GM12878 (cell line): ENCODE measurements around the gene FDX2. TPM values are rescaled to one million over a fixed set of nuclear protein-coding genes. Genes with fewer than 3 reads are reported as not detected.
A peak's percentile ranks its signal among the peaks of the same experiment; 100 is the strongest.

Experiments used
- BACH1 ChIP-seq: fragments of 450-650 bp; IDR thresholded peaks from 2 replicates; pipeline ENCODE4 v1.6.1; 2017; ENCODE audit warnings: mild to moderate bottlenecking, borderline replicate concordance
- CBX5 ChIP-seq: sonication (generic); IDR thresholded peaks from 2 replicates; pipeline ENCODE4 v1.6.1; 2016; ENCODE audit warnings: low read depth, moderate library complexity, mild to moderate bottlenecking, inconsistent platforms
- CREB1 ChIP-seq: IDR thresholded peaks from 2 replicates; pipeline ENCODE4 v1.6.1; 2012; ENCODE audit warnings: low read depth, mild to moderate bottlenecking, inconsistent platforms
- ESRRA ChIP-seq: IDR thresholded peaks from 2 replicates; pipeline ENCODE4 v1.6.1; 2012; ENCODE audit warnings: mild to moderate bottlenecking, low read length, improper control_type of control experiment
- IKZF1 ChIP-seq: fragments of 450-650 bp; conservative IDR thresholded peaks from 2 replicates; pipeline ENCODE4 v1.6.1; 2017; ENCODE audit warnings: antibody characterized with exemption, mild to moderate bottlenecking
- IKZF2 ChIP-seq, 2 experiments: fragments of 450-650 bp; IDR thresholded peaks; 2 replicates each; pipeline ENCODE4 v1.6.1; 2017; ENCODE audit warnings: mild to moderate bottlenecking in 2 of 2, moderate library complexity in 2 of 2
- NR2F1 ChIP-seq: fragments of 450-650 bp; conservative IDR thresholded peaks from 2 replicates; pipeline ENCODE4 v1.6.1; 2017; ENCODE audit warnings: mild to moderate bottlenecking
- POU2F2 ChIP-seq: IDR thresholded peaks from 3 replicates; pipeline ENCODE4 v1.6.1; 2011; ENCODE audit warnings: low read depth, mild to moderate bottlenecking, low read length, borderline replicate concordance
- RAD21 ChIP-seq: IDR thresholded peaks from 2 replicates; pipeline ENCODE4 v1.6.1; 2011; ENCODE audit warnings: mild to moderate bottlenecking, low read depth, low read length, moderate library complexity; ENCODE audit not compliant: insufficient read depth
- RB1 ChIP-seq: fragments of 450-650 bp; formaldehyde crosslinking; IDR thresholded peaks from 2 replicates; pipeline ENCODE4 v1.6.1; 2017; ENCODE audit warnings: mild to moderate bottlenecking, borderline replicate concordance
- RCOR1 ChIP-seq: conservative IDR thresholded peaks from 2 replicates; pipeline ENCODE4 v1.6.1; 2012; ENCODE audit warnings: low read depth, low read length, improper control_type of control experiment
- SMARCA5 ChIP-seq: fragments of 450-650 bp; IDR thresholded peaks from 2 replicates; pipeline ENCODE4 v1.6.1; 2017; ENCODE audit warnings: mild to moderate bottlenecking
- SMC3 ChIP-seq: IDR thresholded peaks from 2 replicates; pipeline ENCODE4 v1.6.1; 2011; ENCODE audit warnings: low read length, improper control_type of control experiment, borderline replicate concordance
- SP1 ChIP-seq: IDR thresholded peaks from one replicate; pipeline ENCODE4 v1.6.1; 2011; ENCODE audit warnings: low read depth, low read length
- TARDBP ChIP-seq: IDR thresholded peaks from 2 replicates; pipeline ENCODE4 v1.6.1; 2016; ENCODE audit warnings: borderline replicate concordance
- WRNIP1 ChIP-seq: IDR thresholded peaks from 2 replicates; pipeline ENCODE4 v1.6.1; 2011; ENCODE audit warnings: low read depth, low read length, improper control_type of control experiment, borderline replicate concordance
- ZNF217 ChIP-seq: fragments of 450-650 bp; IDR thresholded peaks from 2 replicates; pipeline ENCODE4 v1.6.1; 2017; ENCODE audit warnings: antibody characterized with exemption, mild to moderate bottlenecking
- ZNF24 ChIP-seq: fragments of 450-650 bp; IDR thresholded peaks from 2 replicates; pipeline ENCODE4 v1.6.1; 2017; ENCODE audit warnings: antibody characterized with exemption, mild to moderate bottlenecking
- polyA plus RNA-seq, 11 experiments: library from polyadenylated mRNA; depleted of rRNA in 4 of 11; unstranded in 6 of 11; stranded (reverse) in 5 of 11; fragments of >200 nt; fragmentation: Nextera tagmentation in 4 of 11; fragmentation: Illumina TruSeq in 1 of 11; extraction: Ambion mirVana in 4 of 11; extraction: Trizol in 1 of 11; gene quantifications; 1 replicate in 1 of 11; 2 replicates in 10 of 11; pipeline versions ENCODE4 v1.2.1 to v1.2.3, GENCODE V29; 2011 to 2016; ENCODE audit warnings: inconsistent platforms in 2 of 11, missing spikeins in 2 of 11, low read depth in 1 of 11
- total RNA-seq, 4 experiments: library from RNA; depleted of rRNA in 3 of 4; stranded (reverse); fragments of >200 nt in 3 of 4; fragmentation: Illumina TruSeq in 1 of 4; extraction: Trizol in 1 of 4; gene quantifications; 2 replicates each; pipeline versions ENCODE4 v1.2.1 to v1.2.3, GENCODE V29; 2013 to 2021
- TF ChIP-seq, protein P1 (sequence below): fragments of 450-650 bp; IDR thresholded peaks from 2 replicates; pipeline ENCODE4 v1.6.1; 2017; ENCODE audit warnings: borderline replicate concordance
- TF ChIP-seq, protein P2 (sequence below): IDR thresholded peaks from 2 replicates; pipeline ENCODE4 v1.6.1; 2012; ENCODE audit warnings: low read depth, low read length, improper control_type of control experiment
- TF ChIP-seq, protein P3 (sequence below): IDR thresholded peaks from 2 replicates; pipeline ENCODE4 v1.6.1; 2011; ENCODE audit warnings: borderline replicate concordance, low read depth, mild to moderate bottlenecking, moderate library complexity, low read length; ENCODE audit not compliant: insufficient read depth, poor library complexity, severe bottlenecking
- TF ChIP-seq, protein P4 (sequence below), 3 experiments: IDR thresholded peaks in 2 of 3; conservative IDR thresholded peaks in 1 of 3; 2 replicates each; pipeline ENCODE4 v1.5.1; 2011; ENCODE audit warnings: low read depth in 3 of 3, low read length in 3 of 3, mild to moderate bottlenecking in 3 of 3, control low read depth in 2 of 3, moderate library complexity in 2 of 3, inconsistent platforms in 1 of 3, mixed read lengths in 1 of 3; ENCODE audit not compliant: control insufficient read depth in 2 of 3, insufficient read depth in 1 of 3; ENCODE audit errors: extremely low read depth in 1 of 3

FDX2 gene
- total and polyA plus RNA-seq, 10 of the 15 experiments (the other 5 are each of a cell fraction or from before 2014, with no cell fraction given) = 1.4 to 50.4 (median 24.7) TPM

DNA sequence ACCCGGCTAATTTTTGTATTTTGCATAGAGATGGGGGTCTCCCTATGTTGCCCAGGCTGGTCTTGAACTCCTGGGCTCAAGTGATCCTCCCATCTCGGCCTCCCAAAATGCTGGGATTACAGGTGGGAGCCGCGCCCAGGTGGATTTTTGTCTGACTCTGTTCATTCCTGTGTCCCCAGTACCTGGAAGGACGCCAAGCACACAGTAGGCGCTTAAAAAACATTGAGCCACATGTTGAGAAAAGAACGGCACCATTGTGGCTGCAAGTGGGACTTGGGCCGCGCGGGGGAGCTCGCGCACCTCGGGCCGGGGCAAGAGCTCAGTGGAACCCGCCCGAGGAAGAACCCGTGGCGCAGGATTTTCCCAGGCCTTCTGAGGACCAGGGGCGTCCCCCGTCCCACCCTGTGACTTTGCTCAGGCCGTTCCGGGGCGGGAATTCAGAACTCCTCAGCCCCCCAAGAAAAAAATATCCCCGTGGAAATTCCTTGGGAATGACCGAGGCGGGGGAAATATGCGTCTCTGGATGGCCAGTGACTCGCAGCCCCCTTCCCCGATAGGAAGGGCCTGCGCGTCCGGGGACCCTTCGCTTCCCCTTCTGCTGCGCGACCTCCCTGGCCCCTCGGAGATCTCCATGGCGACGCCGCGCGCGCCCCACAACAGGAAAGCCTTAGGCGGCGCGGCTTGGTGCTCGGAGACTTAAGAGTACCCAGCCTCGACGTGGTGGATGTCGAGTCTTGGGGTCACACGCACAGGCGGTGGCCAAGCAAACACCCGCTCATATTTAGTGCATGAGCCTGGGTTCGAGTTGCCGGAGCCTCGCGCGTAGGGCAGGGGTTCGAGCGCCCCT, 46.3 kb downstream of the FDX2 start (continued):
- TF ChIP-seq, protein P1, sequence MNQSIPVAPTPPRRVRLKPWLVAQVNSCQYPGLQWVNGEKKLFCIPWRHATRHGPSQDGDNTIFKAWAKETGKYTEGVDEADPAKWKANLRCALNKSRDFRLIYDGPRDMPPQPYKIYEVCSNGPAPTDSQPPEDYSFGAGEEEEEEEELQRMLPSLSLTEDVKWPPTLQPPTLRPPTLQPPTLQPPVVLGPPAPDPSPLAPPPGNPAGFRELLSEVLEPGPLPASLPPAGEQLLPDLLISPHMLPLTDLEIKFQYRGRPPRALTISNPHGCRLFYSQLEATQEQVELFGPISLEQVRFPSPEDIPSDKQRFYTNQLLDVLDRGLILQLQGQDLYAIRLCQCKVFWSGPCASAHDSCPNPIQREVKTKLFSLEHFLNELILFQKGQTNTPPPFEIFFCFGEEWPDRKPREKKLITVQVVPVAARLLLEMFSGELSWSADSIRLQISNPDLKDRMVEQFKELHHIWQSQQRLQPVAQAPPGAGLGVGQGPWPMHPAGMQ = no peak
- TF ChIP-seq, protein P2, sequence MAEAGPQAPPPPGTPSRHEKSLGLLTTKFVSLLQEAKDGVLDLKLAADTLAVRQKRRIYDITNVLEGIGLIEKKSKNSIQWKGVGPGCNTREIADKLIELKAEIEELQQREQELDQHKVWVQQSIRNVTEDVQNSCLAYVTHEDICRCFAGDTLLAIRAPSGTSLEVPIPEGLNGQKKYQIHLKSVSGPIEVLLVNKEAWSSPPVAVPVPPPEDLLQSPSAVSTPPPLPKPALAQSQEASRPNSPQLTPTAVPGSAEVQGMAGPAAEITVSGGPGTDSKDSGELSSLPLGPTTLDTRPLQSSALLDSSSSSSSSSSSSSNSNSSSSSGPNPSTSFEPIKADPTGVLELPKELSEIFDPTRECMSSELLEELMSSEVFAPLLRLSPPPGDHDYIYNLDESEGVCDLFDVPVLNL = no peak
- peak; percentile 95 for TF ChIP-seq IKZF1
- TF ChIP-seq, protein P3, sequence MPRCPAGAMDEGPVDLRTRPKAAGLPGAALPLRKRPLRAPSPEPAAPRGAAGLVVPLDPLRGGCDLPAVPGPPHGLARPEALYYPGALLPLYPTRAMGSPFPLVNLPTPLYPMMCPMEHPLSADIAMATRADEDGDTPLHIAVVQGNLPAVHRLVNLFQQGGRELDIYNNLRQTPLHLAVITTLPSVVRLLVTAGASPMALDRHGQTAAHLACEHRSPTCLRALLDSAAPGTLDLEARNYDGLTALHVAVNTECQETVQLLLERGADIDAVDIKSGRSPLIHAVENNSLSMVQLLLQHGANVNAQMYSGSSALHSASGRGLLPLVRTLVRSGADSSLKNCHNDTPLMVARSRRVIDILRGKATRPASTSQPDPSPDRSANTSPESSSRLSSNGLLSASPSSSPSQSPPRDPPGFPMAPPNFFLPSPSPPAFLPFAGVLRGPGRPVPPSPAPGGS = peak; percentile 15
- no peak for TF ChIP-seq ZNF24
- TF ChIP-seq RB1 = peak; percentile 67; the same call in 1 of the 2 replicates
- TF ChIP-seq POU2F2 = peak; percentile 55; the same call in 1 of the 3 replicates
- TF ChIP-seq SMARCA5 = peak; percentile 97
- TF ChIP-seq ZNF217 = peak; percentile 98
- TF ChIP-seq RAD21 = peak; percentile 95
- peak; percentile 96 for TF ChIP-seq SMC3
- peak; percentile 39; the same call in 1 of the 2 replicates for TF ChIP-seq WRNIP1
- TF ChIP-seq ESRRA = peak; percentile 62; the same call in 1 of the 2 replicates
- TF ChIP-seq BACH1 = 0 out of 2 replicates have a peak, but pooled peaks have one; percentile 59
- TF ChIP-seq, protein P4, sequence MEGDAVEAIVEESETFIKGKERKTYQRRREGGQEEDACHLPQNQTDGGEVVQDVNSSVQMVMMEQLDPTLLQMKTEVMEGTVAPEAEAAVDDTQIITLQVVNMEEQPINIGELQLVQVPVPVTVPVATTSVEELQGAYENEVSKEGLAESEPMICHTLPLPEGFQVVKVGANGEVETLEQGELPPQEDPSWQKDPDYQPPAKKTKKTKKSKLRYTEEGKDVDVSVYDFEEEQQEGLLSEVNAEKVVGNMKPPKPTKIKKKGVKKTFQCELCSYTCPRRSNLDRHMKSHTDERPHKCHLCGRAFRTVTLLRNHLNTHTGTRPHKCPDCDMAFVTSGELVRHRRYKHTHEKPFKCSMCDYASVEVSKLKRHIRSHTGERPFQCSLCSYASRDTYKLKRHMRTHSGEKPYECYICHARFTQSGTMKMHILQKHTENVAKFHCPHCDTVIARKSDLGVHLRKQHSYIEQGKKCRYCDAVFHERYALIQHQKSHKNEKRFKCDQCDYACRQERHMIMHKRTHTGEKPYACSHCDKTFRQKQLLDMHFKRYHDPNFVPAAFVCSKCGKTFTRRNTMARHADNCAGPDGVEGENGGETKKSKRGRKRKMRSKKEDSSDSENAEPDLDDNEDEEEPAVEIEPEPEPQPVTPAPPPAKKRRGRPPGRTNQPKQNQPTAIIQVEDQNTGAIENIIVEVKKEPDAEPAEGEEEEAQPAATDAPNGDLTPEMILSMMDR (IDR thresholded peaks at IDR 0.05 in 2 of 3, conservative IDR thresholded peaks at IDR 0.05 in 1 of 3; ENCODE audit: control insufficient read depth in 2 of 3, extremely low read depth in 1 of 3, insufficient read depth in 1 of 3, low read depth in 3 of 3, low read length in 3 of 3) = peak; percentile 94 to 99 (median 97); a peak in 5 of 6 replicates
- TF ChIP-seq RCOR1 = 0 out of 2 replicates have a peak, but pooled peaks have one; percentile 46
- no peak for TF ChIP-seq SP1
- peak; percentile 47 for TF ChIP-seq NR2F1
- 0 out of 2 replicates have a peak, but pooled peaks have one; percentile 23 for TF ChIP-seq CBX5
- 0 out of 2 replicates have a peak, but pooled peaks have one; percentile 16 for TF ChIP-seq CREB1
- peak; percentile 24; the same call in 1 of the 2 replicates for TF ChIP-seq TARDBP
- peak; percentile 79 to 95 for TF ChIP-seq IKZF2 (IDR thresholded peaks at IDR 0.05)
